Measurements from ENCODE around the gene RNH1. TPM values are rescaled to one million over a fixed set of nuclear protein-coding genes. Genes with fewer than 3 reads are reported as not detected.

RNH1 gene
- polyA plus RNA-seq, 1 of the 3 experiments (the other 2 are of a cell fraction) = 147 TPM

GRCh38 chr11:551596-551995, 44.6 kb upstream of the RNH1 start:
- Histone ChIP-seq H3K9me2 (no peaks in the 10 kb centered on the region), H3K79me2 (ENCODE audit: insufficient read depth) (no peaks in the 10 kb centered on the region), H3K27ac (ENCODE audit: low read depth in 2 of 2, low read length in 1 of 2) (no peak overlapping the region), H3K9ac (no peak overlapping the region), H2AFZ (ENCODE audit: low read depth) (no peak overlapping the region), H3K36me3 (replicated peaks in 1 of 2; ENCODE audit: control insufficient read depth in 1 of 2, insufficient read depth in 2 of 2, low read length in 1 of 2) (no peaks in the 10 kb centered on the region), H3K9me3 (no peaks in the 10 kb centered on the region), H3K4me2 (no peak overlapping the region), H3F3A (replicated peaks; ENCODE audit: insufficient read depth) (no peaks in the 10 kb centered on the region), H4K20me1 (ENCODE audit: insufficient read depth) (no peaks in the 10 kb centered on the region), H3K27me3 (ENCODE audit: insufficient read depth) (peaks cover 4% of the 10 kb centered on the region; the same call in 1 of the 2 replicates), H3K4me1 (ENCODE audit: control insufficient read depth in 1 of 2, insufficient read depth in 2 of 2, low read depth in 1 of 2, low read length in 1 of 2) (peaks cover 0 to 19% of the 10 kb centered on the region in 2 experiments; a peak in 1 of 4 replicates), H3K4me3 (ENCODE audit: low read depth in 2 of 2, low read length in 1 of 2) (no peak overlapping the region)
- no peak for DNase-seq
- TF ChIP-seq GABPA (IDR thresholded peaks at IDR 0.05; ENCODE audit: low read depth) (no peak), TAF1 (IDR thresholded peaks at IDR 0.05; ENCODE audit: borderline replicate concordance, low read depth, low read length) (no peak), SMC3 (IDR thresholded peaks at IDR 0.05; ENCODE audit: low read depth, low read length) (no peak)
- ChIA-PET CTCF (interaction anchor here (0.9 to 1.8 kb wide), 2 partner anchors 155 to 176 kb away, joined by 3 to 14 read pairs; no protein-coding TSS in a partner anchor), POLR2A (interaction anchor here (0.7 kb wide), 1 partner anchor 73 kb away, joined by 3 read pairs; no protein-coding TSS in a partner anchor)
- no CpG with 5 or more reads among the region's 12 CpGs for WGBS (ENCODE audit: low lambda C conversion rate)

DNA sequence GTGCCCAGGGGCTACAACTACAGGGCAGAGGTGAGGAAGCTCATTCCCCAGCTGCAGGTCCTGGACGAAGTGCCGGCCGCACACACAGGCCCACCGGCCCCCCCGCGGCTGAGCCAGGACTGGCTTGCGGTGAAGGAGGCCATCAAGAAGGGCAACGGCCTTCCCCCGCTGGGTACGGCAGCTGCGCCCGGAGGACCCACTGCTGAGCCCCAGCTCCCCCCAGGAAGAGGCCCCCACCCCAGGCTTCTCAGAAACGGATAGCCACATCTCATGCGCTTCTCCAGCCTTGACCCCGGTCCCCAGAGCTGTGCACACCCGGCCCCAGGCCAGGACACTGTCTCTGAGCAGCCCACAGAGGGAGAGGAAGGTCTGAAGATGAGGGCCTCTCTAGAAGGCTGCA, 44.1 kb upstream of the RNH1 start:
- H3F3A ChIP-seq (replicated peaks; ENCODE audit: insufficient read depth) = no peaks in the 10 kb centered on the region
- no peak overlapping the region for H2AFZ ChIP-seq (ENCODE audit: low read depth)
- WGBS (ENCODE audit: low lambda C conversion rate) = 66% methylated on average over 8 of the region's 16 CpGs
- H3K4me1 ChIP-seq (ENCODE audit: control insufficient read depth in 1 of 2, insufficient read depth in 2 of 2, low read depth in 1 of 2, low read length in 1 of 2) = peaks cover 0 to 15% of the 10 kb centered on the region in 2 experiments; a peak in 1 of 4 replicates
- H3K79me2 ChIP-seq (ENCODE audit: insufficient read depth) = no peaks in the 10 kb centered on the region
- H3K4me3 ChIP-seq (ENCODE audit: low read depth in 2 of 2, low read length in 1 of 2) = no peak overlapping the region
- H3K4me2 ChIP-seq = no peak overlapping the region
- DNase-seq = no peak
- H3K27ac ChIP-seq (ENCODE audit: low read depth in 2 of 2, low read length in 1 of 2) = no peak overlapping the region
- POLR2A ChIA-PET = no interaction called here
- no peaks in the 10 kb centered on the region for H3K9me2 ChIP-seq
- no peaks in the 10 kb centered on the region for H3K9me3 ChIP-seq
- no peaks in the 10 kb centered on the region for H4K20me1 ChIP-seq (ENCODE audit: insufficient read depth)
- H3K9ac ChIP-seq = no peak overlapping the region
- no peaks in the 10 kb centered on the region for H3K36me3 ChIP-seq (replicated peaks in 1 of 2; ENCODE audit: control insufficient read depth in 1 of 2, insufficient read depth in 2 of 2, low read length in 1 of 2)
- peaks cover under 1% of the 10 kb centered on the region; the same call in 1 of the 2 replicates for H3K27me3 ChIP-seq (ENCODE audit: insufficient read depth)
- CTCF ChIA-PET = interaction anchor here (0.8 to 1.8 kb wide), 4 partner anchors 10 to 177 kb away, joined by 3 to 14 read pairs (median 3); no protein-coding TSS in a partner anchor
- TF ChIP-seq PBX3 (IDR thresholded peaks at IDR 0.05) (no peak), TCF12 (IDR thresholded peaks at IDR 0.05) (no peak), POLR2AphosphoS5 (IDR thresholded peaks at IDR 0.05; ENCODE audit: low read depth, low read length) (no peak), FOXJ3 (CRISPR knock-in tag; IDR thresholded peaks at IDR 0.05) (no peak), NRF1 (IDR thresholded peaks at IDR 0.05; ENCODE audit: low read depth, low read length) (no peak), FOXM1 (IDR thresholded peaks at IDR 0.05; ENCODE audit: low read depth) (no peak), RAD21 (IDR thresholded peaks at IDR 0.05; ENCODE audit: low read length) (no peak), NFIC (IDR thresholded peaks at IDR 0.05; ENCODE audit: borderline replicate concordance) (no peak), RCOR1 (IDR thresholded peaks at IDR 0.05; ENCODE audit: low read length) (no peak), CHD2 (IDR thresholded peaks at IDR 0.05; ENCODE audit: low read length, partially characterized antibody) (no peak), ZBTB33 (IDR thresholded peaks at IDR 0.05; ENCODE audit: borderline replicate concordance, low read depth) (no peak), RXRA (IDR thresholded peaks at IDR 0.05; ENCODE audit: borderline replicate concordance, low read depth) (no peak), SIN3A (IDR thresholded peaks at IDR 0.05; ENCODE audit: borderline replicate concordance, low read depth, low read length) (no peak)
- TF ChIP-seq, protein P1, sequence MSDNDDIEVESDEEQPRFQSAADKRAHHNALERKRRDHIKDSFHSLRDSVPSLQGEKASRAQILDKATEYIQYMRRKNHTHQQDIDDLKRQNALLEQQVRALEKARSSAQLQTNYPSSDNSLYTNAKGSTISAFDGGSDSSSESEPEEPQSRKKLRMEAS (IDR thresholded peaks at IDR 0.05; ENCODE audit: low read depth) = no peak
- TF ChIP-seq, protein P2, sequence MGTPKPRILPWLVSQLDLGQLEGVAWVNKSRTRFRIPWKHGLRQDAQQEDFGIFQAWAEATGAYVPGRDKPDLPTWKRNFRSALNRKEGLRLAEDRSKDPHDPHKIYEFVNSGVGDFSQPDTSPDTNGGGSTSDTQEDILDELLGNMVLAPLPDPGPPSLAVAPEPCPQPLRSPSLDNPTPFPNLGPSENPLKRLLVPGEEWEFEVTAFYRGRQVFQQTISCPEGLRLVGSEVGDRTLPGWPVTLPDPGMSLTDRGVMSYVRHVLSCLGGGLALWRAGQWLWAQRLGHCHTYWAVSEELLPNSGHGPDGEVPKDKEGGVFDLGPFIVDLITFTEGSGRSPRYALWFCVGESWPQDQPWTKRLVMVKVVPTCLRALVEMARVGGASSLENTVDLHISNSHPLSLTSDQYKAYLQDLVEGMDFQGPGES (IDR thresholded peaks at IDR 0.05; ENCODE audit: low read depth, low read length) = no peak
- TF ChIP-seq, protein P3, sequence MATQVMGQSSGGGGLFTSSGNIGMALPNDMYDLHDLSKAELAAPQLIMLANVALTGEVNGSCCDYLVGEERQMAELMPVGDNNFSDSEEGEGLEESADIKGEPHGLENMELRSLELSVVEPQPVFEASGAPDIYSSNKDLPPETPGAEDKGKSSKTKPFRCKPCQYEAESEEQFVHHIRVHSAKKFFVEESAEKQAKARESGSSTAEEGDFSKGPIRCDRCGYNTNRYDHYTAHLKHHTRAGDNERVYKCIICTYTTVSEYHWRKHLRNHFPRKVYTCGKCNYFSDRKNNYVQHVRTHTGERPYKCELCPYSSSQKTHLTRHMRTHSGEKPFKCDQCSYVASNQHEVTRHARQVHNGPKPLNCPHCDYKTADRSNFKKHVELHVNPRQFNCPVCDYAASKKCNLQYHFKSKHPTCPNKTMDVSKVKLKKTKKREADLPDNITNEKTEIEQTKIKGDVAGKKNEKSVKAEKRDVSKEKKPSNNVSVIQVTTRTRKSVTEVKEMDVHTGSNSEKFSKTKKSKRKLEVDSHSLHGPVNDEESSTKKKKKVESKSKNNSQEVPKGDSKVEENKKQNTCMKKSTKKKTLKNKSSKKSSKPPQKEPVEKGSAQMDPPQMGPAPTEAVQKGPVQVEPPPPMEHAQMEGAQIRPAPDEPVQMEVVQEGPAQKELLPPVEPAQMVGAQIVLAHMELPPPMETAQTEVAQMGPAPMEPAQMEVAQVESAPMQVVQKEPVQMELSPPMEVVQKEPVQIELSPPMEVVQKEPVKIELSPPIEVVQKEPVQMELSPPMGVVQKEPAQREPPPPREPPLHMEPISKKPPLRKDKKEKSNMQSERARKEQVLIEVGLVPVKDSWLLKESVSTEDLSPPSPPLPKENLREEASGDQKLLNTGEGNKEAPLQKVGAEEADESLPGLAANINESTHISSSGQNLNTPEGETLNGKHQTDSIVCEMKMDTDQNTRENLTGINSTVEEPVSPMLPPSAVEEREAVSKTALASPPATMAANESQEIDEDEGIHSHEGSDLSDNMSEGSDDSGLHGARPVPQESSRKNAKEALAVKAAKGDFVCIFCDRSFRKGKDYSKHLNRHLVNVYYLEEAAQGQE (IDR thresholded peaks at IDR 0.05; ENCODE audit: low read depth, low read length) = no peak
- TF ChIP-seq, protein P4, sequence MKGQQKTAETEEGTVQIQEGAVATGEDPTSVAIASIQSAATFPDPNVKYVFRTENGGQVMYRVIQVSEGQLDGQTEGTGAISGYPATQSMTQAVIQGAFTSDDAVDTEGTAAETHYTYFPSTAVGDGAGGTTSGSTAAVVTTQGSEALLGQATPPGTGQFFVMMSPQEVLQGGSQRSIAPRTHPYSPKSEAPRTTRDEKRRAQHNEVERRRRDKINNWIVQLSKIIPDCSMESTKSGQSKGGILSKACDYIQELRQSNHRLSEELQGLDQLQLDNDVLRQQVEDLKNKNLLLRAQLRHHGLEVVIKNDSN (IDR thresholded peaks at IDR 0.05; ENCODE audit: borderline replicate concordance, low read depth) = no peak

All from SK-N-SH (cell line).